GM19351 (cell line): ENCODE data around the gene MAOA.
"Not testable (repeated sequence)": the region's sequence is repeated elsewhere in the genome, so short reads cannot be mapped to it uniquely, and the experiment has no call there.

Source experiments
- ATAC-seq: cut with Tn5 transposase; IDR thresholded peaks from one replicate; pipeline ENCODE4 v1.9.1; 2021; ENCODE audit warnings: mild to moderate bottlenecking, moderate library complexity; ENCODE audit not compliant: unreplicated experiment

The MAOA gene

GRCh38 chrX:43661521-43662240, 5.6 kb downstream of the MAOA start:
- ATAC-seq, result no peak

GRCh38 chrX:43663173-43663572, 7.1 kb downstream of the MAOA start:
- ATAC-seq, result no peak

GRCh38 chrX:43664258-43664657, 8.2 kb downstream of the MAOA start:
- ATAC-seq, result no peak

GRCh38 chrX:43664708-43665107, 8.6 kb downstream of the MAOA start:
- no peak for ATAC-seq

GRCh38 chrX:43666311-43666912, 10.3 kb downstream of the MAOA start:
- no peak for ATAC-seq

GRCh38 chrX:43675965-43676628, 20.0 kb downstream of the MAOA start:
- ATAC-seq, result not testable (repeated sequence)

- ATAC-seq, result no peak
These were observed 21.0 kb downstream of the MAOA start for GRCh38 chrX:43676971-43677572.

GRCh38 chrX:43677993-43678392, 21.9 kb downstream of the MAOA start:
- ATAC-seq, result no peak

- ATAC-seq, result no peak
These were observed 23.0 kb downstream of the MAOA start for GRCh38 chrX:43679058-43679457.

- no peak for ATAC-seq
These were observed 23.7 kb downstream of the MAOA start for GRCh38 chrX:43679778-43680177.

GRCh38 chrX:43682726-43683125, 26.6 kb downstream of the MAOA start:
- ATAC-seq, result no peak

- ATAC-seq, result no peak
These were observed 29.1 kb downstream of the MAOA start for GRCh38 chrX:43685221-43685620.

GRCh38 chrX:43688586-43688985, 32.5 kb downstream of the MAOA start:
- ATAC-seq, result no peak

- no peak for ATAC-seq
These were observed 37.7 kb downstream of the MAOA start for GRCh38 chrX:43693602-43694406.

GRCh38 chrX:43699475-43699874, 43.4 kb downstream of the MAOA start:
- no peak for ATAC-seq

GRCh38 chrX:43702079-43702524, 46.0 kb downstream of the MAOA start:
- ATAC-seq, result no peak

GRCh38 chrX:43702660-43703059, 46.6 kb downstream of the MAOA start:
- no peak for ATAC-seq

GRCh38 chrX:43703211-43703791, 47.2 kb downstream of the MAOA start:
- no peak for ATAC-seq

- no peak for ATAC-seq
These were observed 50.8 kb downstream of the MAOA start for GRCh38 chrX:43706786-43707370.
